Keratinocyte (primary cell): ENCODE measurements around the gene GNB3. TPM values are rescaled to one million over a fixed set of nuclear protein-coding genes. Genes with fewer than 3 reads are reported as not detected.
A peak's percentile ranks its signal among the peaks of the same experiment; 100 is the strongest.

Experiments
- DNase-seq: peaks from one replicate; pipeline ENCODE4 v3.0.0-alpha.2; 2011; ENCODE audit warnings: low read depth, missing footprints, low spot score
- FAIRE-seq: peaks from 2 replicates; lab custom pipeline; 2011; peaks lifted over from hg19 to GRCh38; lab: Jason Lieb, UNC
- H2AFZ ChIP-seq: 2 replicates; pipeline ENCODE4 v1.6.0; 2012; ENCODE audit warnings: low read length, control low read depth, inconsistent platforms; ENCODE audit not compliant: control insufficient read depth
- H3K27ac ChIP-seq: 2 replicates; pipeline ENCODE4 v1.5.1; 2011; ENCODE audit warnings: low read length; ENCODE audit not compliant: control insufficient read depth, insufficient read depth
- H3K27me3 ChIP-seq: 3 replicates; pipeline ENCODE4 v1.6.0; 2011; ENCODE audit warnings: low read length; ENCODE audit not compliant: control insufficient read depth, insufficient read depth; ENCODE audit errors: extremely low read depth
- H3K36me3 ChIP-seq, 2 experiments: 2 replicates in 1 of 2; 3 replicates in 1 of 2; pipeline ENCODE4 v1.5.1; 2011; ENCODE audit warnings: low read length in 2 of 2, mild to moderate bottlenecking in 1 of 2; ENCODE audit not compliant: control insufficient read depth in 2 of 2, insufficient read depth in 2 of 2; ENCODE audit errors: extremely low read depth in 1 of 2
- H3K4me1 ChIP-seq: 3 replicates; pipeline ENCODE4 v1.5.1; 2011; ENCODE audit warnings: low read length; ENCODE audit not compliant: control insufficient read depth, insufficient read depth; ENCODE audit errors: extremely low read depth
- H3K4me2 ChIP-seq: 3 replicates; pipeline ENCODE4 v1.6.0; 2011; ENCODE audit warnings: low read depth, low read length; ENCODE audit not compliant: control insufficient read depth, insufficient read depth; ENCODE audit errors: extremely low read depth
- H3K4me3 ChIP-seq, 3 experiments: fragments of 200-600 bp in 1 of 3; sonication (generic) in 1 of 3; 2 replicates in 2 of 3; 3 replicates in 1 of 3; pipeline ENCODE4 v1.5.1; 2011 to 2016; ENCODE audit warnings: low read length in 3 of 3, mild to moderate bottlenecking in 3 of 3, control low read depth in 2 of 3, inconsistent platforms in 1 of 3, low read depth in 1 of 3, mixed read lengths in 1 of 3, mixed run types in 1 of 3, moderate library complexity in 1 of 3; ENCODE audit not compliant: control insufficient read depth in 2 of 3, insufficient read depth in 2 of 3; ENCODE audit errors: extremely low read depth in 1 of 3
- H3K79me2 ChIP-seq: 2 replicates; pipeline ENCODE4 v1.6.0; 2012; ENCODE audit warnings: low read length; ENCODE audit not compliant: control insufficient read depth, insufficient read depth
- H3K9ac ChIP-seq: 3 replicates; pipeline ENCODE4 v1.6.0; 2011; ENCODE audit warnings: low read length; ENCODE audit not compliant: control insufficient read depth, insufficient read depth; ENCODE audit errors: extremely low read depth
- H3K9me1 ChIP-seq: 3 replicates; pipeline ENCODE4 v1.6.0; 2011; ENCODE audit warnings: low read length; ENCODE audit not compliant: control insufficient read depth, insufficient read depth; ENCODE audit errors: extremely low read depth
- H3K9me3 ChIP-seq: 2 replicates; pipeline ENCODE4 v1.5.1; 2012; ENCODE audit warnings: low read depth, low read length; ENCODE audit not compliant: control insufficient read depth
- H4K20me1 ChIP-seq: 3 replicates; pipeline ENCODE4 v1.6.0; 2011; ENCODE audit warnings: low read length; ENCODE audit not compliant: control insufficient read depth, insufficient read depth; ENCODE audit errors: extremely low read depth
- CTCF ChIP-seq, 3 experiments: IDR thresholded peaks in 1 of 3; conservative IDR thresholded peaks in 1 of 3; optimal IDR thresholded peaks in 1 of 3; 2 replicates in 2 of 3; 3 replicates in 1 of 3; pipeline versions ENCODE3 to v1.5.1; 2011; ENCODE audit warnings: low read length in 3 of 3, mild to moderate bottlenecking in 3 of 3, moderate library complexity in 2 of 3, control low read depth in 1 of 3, inconsistent platforms in 1 of 3; ENCODE audit not compliant: insufficient read depth in 2 of 3; ENCODE audit errors: extremely low read depth in 1 of 3
- EZH2 ChIP-seq: IDR thresholded peaks from one replicate; pipeline ENCODE4 v1.6.1; 2012; ENCODE audit warnings: inconsistent platforms, mild to moderate bottlenecking, low read length, moderate library complexity
- dilution Hi-C: fragments of 300-500 bp; cut with MboI; formaldehyde crosslinking; loops from one replicate; pipeline ENCODE4 v1.7.0; 2020; ENCODE audit warnings: low sequenced_read_pairs; ENCODE audit not compliant: extremely low pct_ligation_motif_present
- polyA plus RNA-seq, 5 experiments: library from polyadenylated mRNA; depleted of rRNA in 3 of 5; stranded (reverse) in 3 of 5; stranded (forward) in 1 of 5; unstranded in 1 of 5; fragments of >200 nt; gene quantifications; 1 replicate in 1 of 5; 2 replicates in 3 of 5; 3 replicates in 1 of 5; pipeline versions ENCODE4 v1.2.1 to v1.2.3, GENCODE V29; 2011 to 2012; ENCODE audit warnings: missing spikeins in 2 of 5, low read depth in 1 of 5, low replicate concordance in 1 of 5

Gene GNB3
- polyA plus RNA-seq, 1 donor (not counting 4 experiments of a cell fraction or from before 2014, with no cell fraction given): 0.80 TPM

GRCh38 chr12:6866163-6866919, 25.6 kb downstream of the GNB3 start:
- DNase-seq (no peak), FAIRE-seq (peak; percentile 56)
- Histone ChIP-seq H3K9ac (no peak overlapping the region), H3K4me2 (peak overlapping the region; percentile 61), H3K9me1 (no peaks in the 10 kb centered on the region), H3K27ac (no peak overlapping the region), H3K27me3 (no peaks in the 10 kb centered on the region), H3K9me3 (no peaks in the 10 kb centered on the region), H4K20me1 (peaks cover 21% of the 10 kb centered on the region), H3K79me2 (peaks cover 34% of the 10 kb centered on the region), H3K36me3 (peaks cover 39 to 44% of the 10 kb centered on the region in 2 experiments), H2AFZ (no peak overlapping the region), H3K4me1 (peaks cover 31% of the 10 kb centered on the region), H3K4me3 (peak overlapping the region in 1 of 3 experiments; percentile 57)
- TF ChIP-seq CTCF (optimal IDR thresholded peaks at IDR 0.05 in 1 of 3, IDR thresholded peaks at IDR 0.05 in 1 of 3, conservative IDR thresholded peaks at IDR 0.05 in 1 of 3; ENCODE audit: extremely low read depth in 1 of 3, insufficient read depth in 2 of 3, low read length in 3 of 3): no peak
- TF ChIP-seq EZH2: no peak
- dilution Hi-C loops: no loop called here

GRCh38 chr12:6866920-6867412, 26.2 kb downstream of the GNB3 start:
- H3K36me3 ChIP-seq: peaks cover 33 to 38% of the 10 kb centered on the region in 2 experiments
- H2AFZ ChIP-seq: peak overlapping the region; percentile 64
- no peaks in the 10 kb centered on the region for H3K9me1 ChIP-seq
- H3K27ac ChIP-seq: peak overlapping the region; percentile 17
- H4K20me1 ChIP-seq: peaks cover 25% of the 10 kb centered on the region
- H3K4me2 ChIP-seq: peak overlapping the region; percentile 61
- TF ChIP-seq CTCF (optimal IDR thresholded peaks at IDR 0.05 in 1 of 3, IDR thresholded peaks at IDR 0.05 in 1 of 3, conservative IDR thresholded peaks at IDR 0.05 in 1 of 3; ENCODE audit: extremely low read depth in 1 of 3, insufficient read depth in 2 of 3, low read length in 3 of 3) (no peak), EZH2 (no peak)
- dilution Hi-C loops: no loop called here
- H3K9me3 ChIP-seq: no peaks in the 10 kb centered on the region
- peak overlapping the region; percentile 59 for H3K9ac ChIP-seq
- H3K79me2 ChIP-seq: peaks cover 36% of the 10 kb centered on the region
- FAIRE-seq (no peak), DNase-seq (no peak)
- peak overlapping the region; percentile 45 to 87 (median 57) for H3K4me3 ChIP-seq
- no peaks in the 10 kb centered on the region for H3K27me3 ChIP-seq
- peaks cover 37% of the 10 kb centered on the region for H3K4me1 ChIP-seq
